Small intestine (tissue), 7 donors: ENCODE results near the gene EXOSC7. TPM values are rescaled to one million over a fixed set of nuclear protein-coding genes. Genes with fewer than 3 reads are reported as not detected.

ENCODE experiments used
- DNase-seq, 2 donors: peaks; one replicate each; pipeline versions ENCODE4 v3.0.0 to v3.0.0-alpha.2; 2013
- FAIRE-seq: peaks from 2 replicates; lab custom pipeline; 2012; peaks lifted over from hg19 to GRCh38; lab: Jason Lieb, UNC
- H3K27ac ChIP-seq, 3 donors: one replicate each; pipeline ENCODE4 v1.5.1; 2013; ENCODE audit warnings: low read length in 2 of 3, mild to moderate bottlenecking in 2 of 3, control low read depth in 1 of 3, inconsistent platforms in 1 of 3, low read depth in 1 of 3, moderate library complexity in 1 of 3
- H3K27me3 ChIP-seq, 3 donors: one replicate each; pipeline ENCODE4 v1.6.1; 2013; ENCODE audit warnings: low read length in 3 of 3, inconsistent platforms in 1 of 3; ENCODE audit not compliant: control insufficient read depth in 3 of 3, insufficient read depth in 3 of 3
- H3K36me3 ChIP-seq, 3 donors: one replicate each; pipeline ENCODE4 v1.6.1; 2013; ENCODE audit warnings: low read length in 3 of 3, inconsistent platforms in 1 of 3, low read depth in 1 of 3, mild to moderate bottlenecking in 1 of 3, moderate library complexity in 1 of 3; ENCODE audit not compliant: control insufficient read depth in 3 of 3, insufficient read depth in 2 of 3
- H3K4me1 ChIP-seq, 3 donors: one replicate each; pipeline ENCODE4 v1.6.1; 2013; ENCODE audit warnings: low read length in 2 of 3, inconsistent platforms in 1 of 3, low read depth in 1 of 3, mild to moderate bottlenecking in 1 of 3, moderate library complexity in 1 of 3; ENCODE audit not compliant: control insufficient read depth in 3 of 3, insufficient read depth in 2 of 3
- H3K4me3 ChIP-seq, 3 donors: one replicate each; pipeline ENCODE4 v1.5.1; 2013; ENCODE audit warnings: low read length in 3 of 3, control low read depth in 1 of 3, inconsistent platforms in 1 of 3, low read depth in 1 of 3, mild to moderate bottlenecking in 1 of 3, moderate library complexity in 1 of 3
- H3K9me3 ChIP-seq, 2 donors: one replicate each; pipeline ENCODE4 v1.6.1; 2013; ENCODE audit warnings: low read depth in 1 of 2, low read length in 1 of 2; ENCODE audit not compliant: control insufficient read depth in 2 of 2, insufficient read depth in 1 of 2
- WGBS, 3 donors: extraction: QIAGEN DNeasy Blood & Tissue Kit; methylation state at CpG; one replicate each; pipeline ENCODE4 v1.1.7; 2013; 5-methylcytosine and 5-hydroxymethylcytosine counted together
- polyA plus RNA-seq, 4 donors: library from polyadenylated mRNA; stranded (reverse) in 3 of 4; unstranded in 1 of 4; fragments of 200-250 nt in 3 of 4; fragments of 120-200 nt in 1 of 4; gene quantifications; one replicate each; pipeline versions ENCODE4 v1.2.1 to v1.2.3, GENCODE V29; 2013
- donor health status: healthy with polysubstance abuse.
- donor health status: control.
- donor health status: control.
- donor health status: Bipolar disorder and iron deficiency.
- donor health status: healthy.

The EXOSC7 gene
- polyA plus RNA-seq, 4 donors: 21.9 to 39.4 (median 30.4) TPM

- DNase-seq (no peak), FAIRE-seq (no peak)
- WGBS, 3 donors: 88 to 90% (median 89%) methylated on average over 3 of the region's 3 CpGs
- Histone ChIP-seq H3K36me3 (peaks cover 0 to 12% (median 0%) of the 10 kb centered on the region in 3 donors), H3K27ac (no peak overlapping the region), H3K9me3 (no peaks in the 10 kb centered on the region), H3K27me3 (no peaks in the 10 kb centered on the region), H3K4me3 (no peak overlapping the region), H3K4me1 (peaks cover 10 to 22% (median 19%) of the 10 kb centered on the region in 3 donors)
Measured at GRCh38 chr3:44965165-44965564, 10.9 kb upstream of the EXOSC7 start.

DNA sequence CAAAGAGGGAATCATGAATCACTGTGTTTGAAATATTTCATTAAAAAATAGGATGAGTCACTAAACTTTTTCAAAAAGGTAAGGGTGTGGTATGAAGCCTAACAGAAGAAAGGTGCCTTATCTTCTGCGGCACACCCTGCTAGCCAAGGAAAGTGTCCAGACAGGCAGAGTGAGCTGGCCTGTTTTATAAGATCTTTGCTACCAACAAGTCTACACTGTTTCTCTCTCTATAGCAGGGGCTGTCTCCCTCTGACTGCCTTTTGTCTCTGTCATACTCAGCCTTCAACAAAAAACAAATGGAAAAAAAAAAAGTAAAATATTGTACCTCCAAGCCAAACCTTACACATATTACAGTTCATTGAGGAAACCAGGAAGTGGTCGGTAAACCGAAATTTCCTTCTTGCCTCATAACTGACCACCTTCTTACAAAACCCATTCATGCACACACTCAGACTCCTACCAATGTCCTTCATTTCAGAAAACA, 9.2 kb upstream of the EXOSC7 start:
- no peaks in the 10 kb centered on the region for H3K27me3 ChIP-seq
- peak overlapping the region; percentile 24 to 57 (median 50) for H3K27ac ChIP-seq
- H3K36me3 ChIP-seq: peaks cover 0 to 13% (median 0%) of the 10 kb centered on the region in 3 donors
- no peak overlapping the region for H3K4me3 ChIP-seq
- H3K4me1 ChIP-seq: peaks cover 19 to 22% (median 22%) of the 10 kb centered on the region in 3 donors
- peak; percentile 53 to 76 for DNase-seq
- 10 to 41% (median 29%) methylated on average over 3 of the region's 3 CpGs for WGBS, 3 donors
- FAIRE-seq: no peak
- H3K9me3 ChIP-seq: no peaks in the 10 kb centered on the region

DNA sequence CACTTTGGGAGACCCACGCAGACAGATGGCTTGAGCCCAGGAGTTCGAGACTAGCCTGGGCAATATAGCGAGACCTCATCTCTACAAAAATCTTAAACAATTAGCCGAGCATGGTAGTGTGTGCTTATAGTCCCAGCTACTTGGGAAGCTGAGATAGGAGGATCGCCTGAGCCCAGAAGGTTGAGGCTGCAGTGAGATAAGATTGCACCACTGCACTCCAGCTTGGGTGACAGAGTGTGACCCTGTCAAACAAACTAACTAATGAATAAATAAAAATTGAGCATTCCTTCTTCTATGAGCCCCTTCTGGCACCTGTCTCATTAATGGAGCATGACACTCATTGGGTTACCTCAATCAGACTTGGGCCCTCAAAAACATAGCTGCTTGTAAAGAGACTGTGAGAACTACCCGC, 7.6 kb upstream of the EXOSC7 start:
- WGBS, 3 donors: 92 to 94% (median 94%) methylated on average over 6 of the region's 6 CpGs
- H3K9me3 ChIP-seq: no peaks in the 10 kb centered on the region
- no peaks in the 10 kb centered on the region for H3K27me3 ChIP-seq
- H3K4me1 ChIP-seq: peaks cover 20 to 26% (median 22%) of the 10 kb centered on the region in 3 donors
- H3K27ac ChIP-seq: no peak overlapping the region
- H3K4me3 ChIP-seq: no peak overlapping the region
- FAIRE-seq (no peak), DNase-seq (no peak)
- peaks cover 0 to 13% (median 0%) of the 10 kb centered on the region in 3 donors for H3K36me3 ChIP-seq

GRCh38 chr3:44969154-44969827, 6.8 kb upstream of the EXOSC7 start:
- FAIRE-seq: no peak
- no peak overlapping the region for H3K27ac ChIP-seq
- peaks cover 0 to 11% (median 0%) of the 10 kb centered on the region in 3 donors for H3K36me3 ChIP-seq
- no peaks in the 10 kb centered on the region for H3K27me3 ChIP-seq
- 76 to 86% (median 83%) methylated on average over 5 of the region's 5 CpGs for WGBS, 3 donors
- no peak overlapping the region for H3K4me3 ChIP-seq
- no peaks in the 10 kb centered on the region for H3K9me3 ChIP-seq
- H3K4me1 ChIP-seq: peaks cover 20 to 25% (median 22%) of the 10 kb centered on the region in 3 donors
- DNase-seq: no peak

DNA sequence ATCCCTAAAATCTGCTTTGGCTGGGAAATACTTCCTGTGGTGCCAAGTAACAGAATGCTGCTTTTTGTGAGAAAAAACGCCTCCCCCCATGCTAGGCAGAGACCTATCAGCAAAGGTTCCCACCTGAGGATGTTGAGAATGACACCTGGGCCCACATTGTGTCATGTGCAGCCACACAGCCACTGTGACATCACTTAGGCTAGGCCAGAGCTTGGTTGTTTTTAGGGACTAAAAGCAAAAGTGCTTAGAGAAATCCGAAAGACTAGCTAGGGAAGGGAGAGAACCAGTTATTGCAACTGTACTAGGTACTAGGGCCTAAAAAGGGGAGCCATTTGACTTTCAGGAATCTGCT, 6.2 kb upstream of the EXOSC7 start:
- 84 to 90% (median 87%) methylated on average over 2 of the region's 2 CpGs for WGBS, 3 donors
- Histone ChIP-seq H3K4me3 (no peak overlapping the region), H3K27me3 (no peaks in the 10 kb centered on the region), H3K27ac (no peak overlapping the region), H3K36me3 (peaks cover 0 to 8% (median 0%) of the 10 kb centered on the region in 3 donors), H3K4me1 (peaks cover 19 to 25% (median 20%) of the 10 kb centered on the region in 3 donors), H3K9me3 (no peaks in the 10 kb centered on the region)
- no peak for DNase-seq
- no peak for FAIRE-seq

- WGBS, 3 donors: 45 to 68% (median 48%) methylated on average over 3 of the region's 3 CpGs
- no peaks in the 10 kb centered on the region for H3K27me3 ChIP-seq
- DNase-seq (peak; percentile 45 to 63), FAIRE-seq (no peak)
- no peaks in the 10 kb centered on the region for H3K9me3 ChIP-seq
- no peak overlapping the region for H3K4me3 ChIP-seq
- H3K27ac ChIP-seq: peak overlapping the region in 1 of 3 donors; percentile 0
- H3K36me3 ChIP-seq: peaks cover 0 to 8% (median 0%) of the 10 kb centered on the region in 3 donors
- H3K4me1 ChIP-seq: peaks cover 18 to 25% (median 18%) of the 10 kb centered on the region in 3 donors
Measured at GRCh38 chr3:44970926-44971490, 5.0 kb upstream of the EXOSC7 start.

GRCh38 chr3:44974416-44974815, 1.6 kb upstream of the EXOSC7 start:
- FAIRE-seq (no peak), DNase-seq (peak; percentile 86 to 89)
- Histone ChIP-seq H3K27me3 (no peaks in the 10 kb centered on the region), H3K36me3 (peaks cover 0 to 7% (median 0%) of the 10 kb centered on the region in 3 donors), H3K9me3 (no peaks in the 10 kb centered on the region), H3K4me3 (peak overlapping the region in 2 of 3 donors; percentile 91 to 94), H3K27ac (peak overlapping the region; percentile 62 to 94 (median 94)), H3K4me1 (peaks cover 9 to 20% (median 13%) of the 10 kb centered on the region in 3 donors)
- 19 to 59% (median 35%) methylated on average over 4 of the region's 4 CpGs for WGBS, 3 donors

GRCh38 chr3:44981220-44981619, 5.2 kb downstream of the EXOSC7 start:
- no peaks in the 10 kb centered on the region for H3K27me3 ChIP-seq
- no peak for DNase-seq
- no peak for FAIRE-seq
- H3K4me3 ChIP-seq: no peak overlapping the region
- no peaks in the 10 kb centered on the region for H3K9me3 ChIP-seq
- H3K4me1 ChIP-seq: peaks cover 0 to 19% (median 3%) of the 10 kb centered on the region in 3 donors
- peaks cover 0 to 10% (median 0%) of the 10 kb centered on the region in 3 donors for H3K36me3 ChIP-seq
- whole genome bisulfite sequencing, 3 donors: 93 to 96% (median 95%) methylated on average over 1 of the region's 1 CpG
- H3K27ac ChIP-seq: no peak overlapping the region
